Measurements from ENCODE around the gene MXRA7.
"Not testable (repeated sequence)": the region's sequence is repeated elsewhere in the genome, so short reads cannot be mapped to it uniquely, and the experiment has no call there.

MXRA7 gene

DNA sequence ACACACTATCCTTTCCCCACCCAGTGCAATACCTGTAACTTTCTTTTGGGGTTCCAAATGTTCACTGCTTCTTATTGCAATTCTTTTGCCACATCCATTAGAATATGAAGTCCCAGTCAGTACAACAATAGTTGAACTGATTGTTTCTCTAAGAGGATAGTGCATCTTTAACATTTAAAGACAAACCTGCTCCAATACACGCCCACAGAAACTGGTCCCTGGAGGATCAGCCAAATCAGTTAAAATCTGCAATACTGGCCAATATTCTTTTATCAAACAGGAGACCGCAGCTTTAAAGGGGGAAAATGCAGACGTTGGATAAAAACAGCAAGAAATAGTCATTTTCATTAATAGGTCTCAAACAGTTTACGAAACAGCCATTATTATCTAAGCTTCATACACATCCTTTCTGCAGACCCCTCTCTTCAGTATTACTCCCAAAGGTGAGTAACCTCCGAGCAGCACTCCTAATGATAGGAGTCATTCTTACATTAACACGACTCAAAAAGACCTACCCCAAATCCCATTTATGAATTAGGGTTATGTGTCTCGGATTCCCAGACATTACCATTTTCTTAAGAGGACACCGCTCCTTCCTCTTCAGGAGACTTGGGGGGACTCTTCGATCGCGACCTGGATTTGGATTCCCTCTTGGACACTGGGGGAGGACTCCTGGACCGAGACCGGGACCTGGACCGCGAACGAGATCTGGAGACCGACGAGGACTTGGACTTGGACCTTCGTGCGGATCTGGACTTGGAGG is 25.0 kb upstream of the MXRA7 start:
- no peak for DNase-seq

GRCh38 chr17:76735006-76735405 is 24.2 kb upstream of the MXRA7 start:
- DNase-seq: peak in 3 of 4 experiments; percentile 9 to 46 (median 37)

- DNase-seq: peak; percentile 53 to 76 (median 68)
Observed at GRCh38 chr17:76734080-76734840, 23.5 kb upstream of the MXRA7 start.

DNA sequence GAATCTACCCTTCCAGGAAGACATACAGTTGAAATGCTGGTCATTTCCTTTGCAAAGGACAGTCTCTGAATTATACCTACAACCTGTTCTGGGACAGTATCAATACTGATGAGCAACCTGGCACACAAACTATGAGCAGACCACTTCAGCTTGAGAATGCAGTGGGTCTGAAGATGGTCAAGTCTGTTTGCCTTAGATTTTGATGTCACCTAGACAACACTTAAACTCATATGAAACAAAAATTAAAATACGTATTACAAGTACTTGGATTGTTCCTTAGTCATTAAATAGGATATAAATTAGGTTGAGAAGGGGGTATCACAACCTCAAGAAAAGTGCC is 22.8 kb upstream of the MXRA7 start:
- no peak for DNase-seq

- no peak for DNase-seq
Observed at GRCh38 chr17:76732734-76733617, 22.2 kb upstream of the MXRA7 start.

DNA sequence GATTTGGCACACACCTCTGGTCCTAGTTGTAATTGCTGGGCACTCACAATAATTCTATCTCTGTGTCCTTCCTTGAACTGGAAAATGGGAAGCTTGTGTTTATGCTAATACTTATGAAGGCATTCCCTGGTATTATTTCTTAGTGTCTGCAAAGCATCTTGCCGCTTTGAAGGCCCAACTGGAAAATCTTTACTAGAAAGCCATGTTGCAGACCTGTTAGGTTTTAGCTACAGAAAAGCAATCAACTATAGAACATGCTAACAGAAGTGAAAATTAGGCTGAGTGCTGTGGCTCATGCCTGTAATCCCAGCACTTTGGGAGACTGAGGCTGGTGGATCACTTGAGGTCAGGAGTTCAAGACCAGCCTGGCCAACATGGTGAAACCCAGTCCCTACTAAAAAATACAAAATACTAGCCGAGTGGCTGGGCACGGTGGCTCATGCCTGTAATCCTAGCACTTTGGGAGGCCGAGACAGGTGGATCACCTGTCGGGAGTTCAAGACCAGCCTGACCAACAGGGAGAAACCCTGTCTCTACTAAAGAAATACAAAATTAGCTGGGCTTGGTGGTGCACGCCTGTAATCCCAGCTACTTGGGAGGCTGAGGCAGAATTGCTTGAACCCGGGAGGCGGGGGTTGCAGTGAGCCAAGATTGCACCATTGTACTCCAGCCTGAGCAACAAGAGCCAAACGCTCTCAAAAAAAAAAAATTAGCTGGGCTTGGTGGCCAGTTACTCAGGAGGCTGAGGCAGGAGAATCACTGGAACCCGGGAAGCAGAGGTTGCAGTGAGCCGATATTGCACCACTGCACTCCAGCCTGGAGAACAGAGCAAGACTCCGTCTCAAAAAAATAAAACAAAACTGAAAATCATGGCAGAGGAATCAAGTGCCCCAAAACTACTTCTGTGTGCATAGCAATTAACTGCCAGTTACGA is 21.3 kb upstream of the MXRA7 start:
- DNase-seq: not testable (repeated sequence)

- peak; percentile 44 to 72 (median 61) for DNase-seq
Observed at GRCh38 chr17:76727745-76728456, 17.1 kb upstream of the MXRA7 start.

DNA sequence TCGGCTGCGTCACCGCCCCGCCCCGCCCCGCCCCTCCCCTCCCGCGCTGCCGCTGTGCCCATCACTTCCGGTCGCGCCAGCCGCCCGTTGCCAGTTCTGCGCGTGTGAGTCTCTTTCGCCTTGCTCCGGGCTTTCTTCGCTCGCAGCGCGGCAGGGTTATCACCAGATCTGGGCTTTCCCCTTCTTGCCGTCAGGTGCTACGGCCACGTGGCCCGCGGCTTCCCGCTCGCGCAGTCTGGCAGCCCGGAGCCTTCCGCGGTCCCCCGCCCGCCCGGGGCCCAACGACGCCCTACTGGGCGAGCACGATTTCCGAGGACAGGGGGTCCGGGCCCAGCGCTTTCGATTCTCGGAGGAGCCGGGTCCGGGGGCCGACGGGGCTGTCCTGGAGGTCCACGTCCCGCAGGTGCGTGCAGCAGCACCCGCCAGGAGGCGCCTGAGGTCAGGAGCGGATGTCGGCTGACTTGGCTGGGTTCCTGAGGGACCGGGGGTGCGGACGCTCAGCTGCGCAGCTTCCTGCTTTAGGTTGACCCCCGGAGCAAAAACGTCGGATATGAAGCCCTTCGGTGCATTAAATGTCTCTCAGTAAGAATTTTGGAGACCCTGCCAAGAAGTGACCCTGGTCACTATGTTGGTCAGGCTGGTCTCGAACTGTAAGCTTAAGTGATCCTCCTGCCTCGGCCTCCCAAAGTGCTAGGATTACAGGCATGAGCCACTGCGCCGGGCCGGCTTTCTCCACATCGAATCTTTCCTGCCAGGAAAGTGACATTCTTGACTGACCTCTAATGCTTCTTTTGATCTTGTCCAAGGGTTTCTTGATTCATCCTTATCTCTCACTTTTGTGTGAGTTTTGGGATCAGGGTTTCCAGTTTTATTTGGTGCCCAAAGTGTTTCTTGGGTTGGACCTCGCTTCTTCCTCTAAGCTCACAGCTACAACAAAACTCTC is 16.3 kb upstream of the MXRA7 start, which contains the start of gene METTL23:
TSS of gene METTL23 (plus strand) at position 64 of the 943 bp plus-strand sequence. CDS start 2,872 bp downstream, outside the sequence.
- peak; percentile 71 to 89 (median 82) for DNase-seq

DNA sequence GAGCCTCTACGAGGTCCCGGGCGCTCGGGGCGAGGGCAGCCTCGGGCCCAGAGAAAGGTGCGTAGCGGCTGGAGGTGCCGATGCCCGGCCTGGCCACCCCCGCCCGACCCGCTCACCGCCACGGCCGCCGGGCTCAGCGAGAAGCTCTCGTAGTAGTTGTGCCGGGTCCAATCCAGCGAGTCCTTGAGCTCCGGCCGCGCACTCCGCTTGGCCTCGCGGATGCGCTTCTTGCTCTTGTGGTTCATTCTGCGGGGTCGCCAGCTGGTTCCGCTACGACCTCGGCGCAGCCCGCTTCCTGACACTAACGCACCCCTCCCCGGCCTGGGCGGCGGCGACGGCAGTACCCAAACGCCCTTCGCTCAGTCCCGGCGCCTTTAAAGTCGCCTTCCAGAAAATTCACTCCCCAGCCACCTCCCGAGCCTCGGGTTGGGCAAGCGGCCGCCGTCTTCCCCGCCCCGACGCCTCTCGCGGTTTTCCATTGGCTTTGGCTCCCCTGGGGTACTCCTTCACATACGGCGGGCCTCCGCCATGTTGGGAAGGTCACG is 15.5 kb upstream of the MXRA7 start, which contains the start of gene JMJD6:
TSS of gene JMJD6 (minus strand) at position 376 of the 545 bp plus-strand sequence. CDS start at position 245, 131 bp downstream.
- peak; percentile 97 to 99 (median 98) for DNase-seq

DNA sequence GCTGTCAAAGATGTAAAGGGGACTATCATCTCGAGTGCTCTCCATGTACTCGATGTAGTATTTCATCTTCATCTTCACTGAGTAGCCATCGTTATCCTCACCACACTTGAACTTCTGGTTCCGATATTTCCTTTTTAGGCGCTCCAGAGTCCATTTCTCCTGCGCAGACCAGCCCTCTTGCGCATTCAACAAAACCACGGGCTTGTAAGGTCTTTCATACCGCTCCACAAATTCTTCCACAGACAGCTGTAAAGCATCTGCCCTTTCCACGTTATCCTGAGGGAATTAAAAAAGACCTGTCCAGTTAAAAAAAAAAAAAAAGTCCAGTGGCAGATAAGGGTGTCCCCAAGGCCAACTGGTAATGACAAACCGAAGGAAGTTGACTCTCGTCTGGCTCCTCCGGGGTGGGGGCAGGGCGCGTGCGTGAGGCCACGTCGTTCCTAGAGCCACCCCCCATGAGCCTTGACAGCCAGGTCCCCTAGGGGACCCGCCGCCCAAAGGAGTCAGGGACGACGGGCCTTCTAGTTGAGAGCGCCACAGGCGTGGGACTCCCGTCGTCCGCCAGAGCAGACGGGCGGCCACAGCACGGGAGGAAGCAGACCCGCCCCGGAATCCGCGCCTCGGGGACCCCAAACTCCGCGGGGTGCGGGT is 14.9 kb upstream of the MXRA7 start:
- peak; percentile 68 to 87 (median 76) for DNase-seq

DNA sequence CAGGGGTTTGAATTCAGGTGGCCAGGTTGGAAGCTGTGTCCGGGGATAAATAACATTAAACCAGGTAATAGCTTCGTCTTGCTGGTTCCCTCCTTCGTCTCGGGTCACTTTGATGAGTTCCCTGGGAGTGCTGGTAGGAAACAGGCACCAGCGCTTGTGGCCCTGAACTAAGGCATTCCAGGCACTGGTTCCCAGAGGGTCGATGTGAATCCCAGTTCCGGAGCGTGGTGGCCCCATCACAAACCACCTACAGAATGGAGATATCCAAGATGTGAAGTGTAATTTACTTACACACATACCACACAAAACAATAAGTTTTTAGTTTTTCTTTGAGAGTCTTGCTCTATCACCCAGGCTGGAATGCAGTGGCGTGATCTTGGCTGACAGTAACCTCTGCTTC is 13.0 kb upstream of the MXRA7 start:
- no peak for DNase-seq

DNA sequence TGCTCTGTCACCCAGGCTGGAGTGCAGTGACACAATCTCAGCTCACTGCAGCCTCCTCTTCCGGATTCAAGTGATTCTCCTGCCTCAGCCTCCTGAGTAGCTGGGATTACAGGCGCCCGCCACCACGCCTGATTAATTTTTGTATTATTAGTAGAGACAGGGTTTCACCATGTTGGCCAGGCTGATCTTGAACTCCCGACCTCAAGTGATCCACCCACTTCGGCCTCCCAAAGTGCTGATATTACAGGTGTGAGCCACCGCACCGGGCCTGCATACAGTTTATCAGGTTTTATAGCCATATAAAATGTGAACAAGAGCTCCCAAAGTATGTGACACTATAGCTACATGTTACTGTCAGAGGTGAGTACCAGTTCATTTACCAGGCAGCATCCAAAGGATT is 12.2 kb upstream of the MXRA7 start:
- not testable (repeated sequence) for DNase-seq

DNA sequence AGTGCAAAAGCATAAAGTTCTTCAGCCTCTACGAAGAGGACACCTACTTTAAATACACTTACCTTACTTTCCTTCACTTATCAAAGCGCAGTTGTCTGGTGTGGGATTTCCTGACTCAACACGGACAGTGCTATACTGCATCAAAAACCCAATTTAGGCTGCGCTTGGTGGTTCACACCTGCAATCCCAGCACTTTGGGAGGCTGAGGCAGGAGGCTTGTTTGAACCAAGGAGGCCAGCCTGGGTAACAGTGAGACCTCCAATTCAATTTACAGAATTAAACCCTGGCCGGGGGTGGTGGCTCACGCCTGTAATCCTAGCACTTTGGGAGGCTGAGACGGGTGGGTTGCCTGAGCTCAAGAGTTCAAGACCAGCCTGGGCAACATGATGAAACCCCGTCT is 11.5 kb upstream of the MXRA7 start:
- no peak for DNase-seq

- no peak for DNase-seq
Observed at GRCh38 chr17:76721463-76721862, 10.7 kb upstream of the MXRA7 start.

GRCh38 chr17:76720941-76721340 is 10.2 kb upstream of the MXRA7 start:
- DNase-seq: no peak

- DNase-seq: no peak
Observed at GRCh38 chr17:76720211-76720610, 9.4 kb upstream of the MXRA7 start.

- no peak for DNase-seq
Observed at GRCh38 chr17:76718516-76718915, 7.8 kb upstream of the MXRA7 start.

DNA sequence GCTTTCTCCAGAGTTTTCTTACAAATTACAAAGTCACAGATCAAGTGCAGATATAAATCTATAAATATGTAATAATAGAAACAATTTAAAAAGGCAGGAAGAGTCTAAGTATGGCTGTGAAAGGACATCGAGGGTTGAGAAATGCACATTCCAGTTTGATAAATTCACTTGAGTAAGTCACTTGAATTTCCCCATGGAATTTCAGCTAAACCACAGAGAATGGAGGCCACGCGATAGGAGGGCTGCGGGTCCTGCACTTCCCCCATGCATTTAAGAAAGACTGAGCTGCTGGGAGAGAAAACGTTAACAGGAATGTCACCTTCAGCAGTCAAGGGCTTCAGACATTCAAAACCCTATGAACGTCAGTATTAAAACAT is 6.1 kb upstream of the MXRA7 start:
- DNase-seq: no peak

Data from suppressor macrophage (primary cell).